ENCODE data around the gene PDGFD. TPM values are rescaled to one million over a fixed set of nuclear protein-coding genes. Genes with fewer than 3 reads are reported as not detected.
A peak's percentile ranks its signal among the peaks of the same experiment; 100 is the strongest.

Gene PDGFD
- total RNA-seq, 1 donor from 2014 or later: 10.0 TPM

DNA sequence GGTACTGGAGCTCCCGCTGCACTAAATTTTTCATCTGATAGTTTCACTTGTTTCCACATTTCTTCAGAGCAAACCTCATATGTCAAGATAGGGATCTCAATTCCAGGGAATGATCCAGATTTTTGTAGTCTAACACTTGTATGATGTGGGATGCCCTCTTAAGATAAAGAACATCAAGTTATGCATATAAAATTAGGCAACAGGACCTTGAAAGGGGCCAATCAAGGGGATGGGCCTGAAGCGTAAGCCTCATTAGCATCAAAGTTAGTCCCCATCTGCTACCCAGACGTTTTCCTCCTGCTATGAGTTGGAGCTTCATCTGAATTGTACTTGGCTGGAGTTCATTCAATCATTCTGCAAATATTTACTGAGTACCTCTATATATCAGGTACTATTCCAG is 17.5 kb downstream of the PDGFD start:
- DNase-seq (ENCODE audit: low read depth, low spot score): no peak

DNA sequence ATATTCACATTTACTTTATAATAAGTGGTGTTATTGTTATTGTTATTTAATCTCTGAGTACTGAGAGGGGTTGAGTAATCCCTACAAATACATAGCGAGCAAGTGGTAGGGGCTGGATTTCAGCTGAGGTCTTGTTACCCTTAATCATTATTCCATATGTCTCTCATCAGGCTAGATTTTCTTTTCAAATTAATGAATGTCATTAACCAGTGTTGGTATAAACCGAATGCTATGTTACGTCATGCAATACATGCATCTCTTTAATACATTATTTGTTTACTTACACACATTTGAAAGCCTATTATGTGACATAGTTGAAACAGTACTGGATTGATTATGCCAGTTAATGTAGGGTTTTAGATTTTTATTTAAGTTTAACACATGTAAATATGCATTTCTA is 18.9 kb downstream of the PDGFD start:
- DNase-seq (ENCODE audit: low read depth, low spot score): no peak

DNA sequence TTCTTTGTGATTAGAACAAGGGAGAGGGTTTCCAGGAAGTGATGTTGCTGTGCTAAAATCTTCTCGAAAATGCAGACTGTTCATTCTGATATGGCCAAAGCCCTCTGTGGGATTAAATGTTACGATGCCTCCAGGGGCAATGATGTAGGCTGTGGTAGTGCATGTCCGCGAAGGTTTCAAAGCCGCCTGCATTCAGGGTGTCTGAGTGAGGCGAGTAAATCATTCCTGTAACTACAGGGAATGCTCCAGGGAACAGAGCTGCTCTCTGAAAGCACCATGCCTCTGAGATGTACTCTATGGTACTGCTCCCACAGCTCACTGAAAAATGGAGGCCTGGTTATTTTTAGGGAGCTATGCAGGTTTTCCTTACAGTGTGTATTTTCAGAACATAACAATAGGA is 21.2 kb downstream of the PDGFD start:
- DNase-seq (ENCODE audit: low read depth, low spot score): no peak

DNA sequence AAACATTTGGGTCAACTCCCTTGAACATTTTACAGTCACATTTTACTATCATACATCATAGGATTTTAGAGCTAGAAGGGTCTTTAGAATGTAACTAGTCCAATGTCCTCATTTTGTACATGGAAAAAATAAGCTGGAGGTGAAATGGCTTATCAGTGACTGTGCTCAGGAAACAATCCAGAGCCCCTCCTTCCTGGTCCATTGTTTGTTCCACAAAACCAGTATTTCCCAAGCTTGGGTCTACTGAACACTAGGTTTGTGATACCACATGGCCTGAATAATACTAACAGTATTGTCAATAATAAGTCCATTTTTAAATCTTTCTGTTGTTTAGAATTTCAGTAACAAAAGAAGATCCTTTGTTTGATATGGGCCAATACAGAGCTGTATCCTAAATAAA is 27.1 kb downstream of the PDGFD start:
- DNase-seq (ENCODE audit: low read depth, low spot score): peak; percentile 50

DNA sequence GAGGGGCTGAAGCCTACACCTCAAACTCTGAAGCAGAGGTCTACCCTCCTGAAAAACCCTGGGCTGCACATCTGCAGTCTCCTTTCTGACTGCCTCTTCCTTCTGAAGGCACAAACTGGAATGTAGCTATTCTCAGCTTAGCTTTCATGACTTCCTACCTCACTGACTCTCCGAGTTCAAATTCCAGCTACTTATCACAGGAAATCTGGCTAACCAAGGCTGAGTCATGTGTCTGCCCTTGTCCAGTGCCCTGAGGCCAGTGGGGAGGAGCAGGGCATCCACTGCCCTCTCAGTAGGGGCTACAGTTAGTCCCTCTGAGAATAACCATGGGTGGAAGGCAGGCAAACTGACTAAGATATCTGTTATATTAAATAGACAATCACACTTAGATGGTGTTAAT is 29.2 kb downstream of the PDGFD start:
- peak; percentile 26 for DNase-seq (ENCODE audit: low read depth, low spot score)

DNA sequence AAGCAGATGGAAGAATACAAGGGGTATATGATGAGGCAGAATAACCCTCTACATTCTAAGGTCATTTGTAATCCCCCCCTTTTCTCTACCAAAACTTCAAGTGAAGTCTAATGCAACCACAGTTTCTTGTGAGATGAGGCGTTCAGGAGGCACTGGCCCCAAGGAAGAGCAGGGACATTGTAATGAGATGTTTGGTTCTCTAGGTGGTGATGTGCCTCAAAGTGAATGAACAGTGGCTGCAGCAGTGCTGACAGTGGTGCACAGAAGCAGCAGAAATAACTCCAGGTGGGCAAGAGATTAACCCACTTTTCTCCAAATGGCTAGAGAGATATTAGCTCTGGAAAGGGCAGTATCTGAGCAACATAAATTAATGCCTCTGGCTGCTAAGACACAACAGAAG is 33.8 kb downstream of the PDGFD start:
- DNase-seq (ENCODE audit: low read depth, low spot score): no peak

DNA sequence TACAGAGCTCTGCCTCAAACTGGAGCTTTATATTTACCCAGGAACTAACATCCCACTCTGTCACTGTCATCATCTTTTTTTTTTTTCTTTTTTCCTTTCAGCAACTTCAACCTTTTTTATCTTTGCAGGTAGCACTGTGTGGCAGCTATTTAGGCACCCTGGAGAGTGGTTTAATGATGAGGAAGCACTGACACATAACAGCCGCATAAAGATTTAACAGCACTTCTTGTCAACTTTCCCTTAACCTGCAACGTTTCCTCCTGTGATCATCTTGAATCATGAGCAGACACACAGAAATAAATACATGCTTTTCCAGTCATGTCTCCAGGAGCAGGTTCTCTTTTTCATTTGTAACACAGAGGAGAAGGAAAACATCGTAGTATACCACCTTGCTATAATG is 34.8 kb downstream of the PDGFD start:
- no peak for DNase-seq (ENCODE audit: low read depth, low spot score)

DNA sequence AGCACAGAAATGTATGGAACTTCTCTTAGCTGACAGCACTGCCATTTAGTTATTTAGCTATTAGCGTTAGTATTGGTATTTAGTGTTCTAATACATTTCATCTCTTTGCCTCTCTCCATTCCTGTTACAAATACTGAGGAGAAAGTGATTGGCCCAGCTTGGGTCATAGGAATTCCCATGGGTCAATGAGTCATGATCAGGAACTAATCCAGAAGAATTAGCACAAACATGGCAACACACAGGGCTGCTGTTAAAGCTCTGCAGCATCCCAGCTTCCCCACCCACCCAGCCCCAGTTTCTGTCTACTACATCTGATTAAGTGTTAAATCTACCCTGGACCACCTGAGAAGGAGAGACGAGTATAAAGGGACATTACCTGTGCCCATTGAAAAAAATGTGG is 36.1 kb downstream of the PDGFD start:
- DNase-seq (ENCODE audit: low read depth, low spot score): no peak

DNA sequence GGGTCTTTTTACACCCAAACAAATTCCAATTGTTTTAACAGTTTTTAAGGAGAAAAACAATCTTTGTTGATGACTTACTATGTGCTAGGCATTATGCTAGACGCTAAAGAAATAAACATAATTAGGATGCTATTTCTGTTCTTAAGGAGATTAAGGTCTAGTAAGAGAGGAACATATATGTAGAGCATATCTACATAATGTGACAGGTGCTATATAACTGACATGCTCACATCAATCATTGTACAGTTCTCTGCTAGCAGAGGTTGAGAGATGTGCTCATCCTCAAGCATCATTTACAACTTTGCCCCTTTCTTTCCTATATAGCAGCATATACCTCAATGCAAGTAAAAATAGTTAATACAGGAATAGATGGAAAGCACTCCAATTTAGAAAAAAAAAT is 37.5 kb downstream of the PDGFD start:
- no peak for DNase-seq (ENCODE audit: low read depth, low spot score)

DNA sequence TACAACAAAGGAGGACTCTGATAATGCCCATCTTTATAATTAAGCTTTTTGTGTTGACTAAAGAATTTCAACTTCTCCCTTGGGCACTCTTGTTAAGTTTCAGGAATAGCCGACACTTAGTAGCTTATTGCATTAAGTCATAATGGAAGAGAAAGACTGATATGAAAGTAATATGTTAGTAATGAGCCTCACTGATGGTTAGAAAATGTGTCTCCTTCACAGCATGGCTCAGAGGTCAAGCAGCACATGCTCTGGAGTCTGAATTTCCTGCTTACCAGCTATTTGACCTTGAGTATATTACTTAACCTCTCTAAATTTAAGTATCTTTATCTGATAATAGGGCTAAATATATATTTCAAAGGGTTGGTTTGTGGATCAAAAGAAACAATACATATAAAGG is 39.0 kb downstream of the PDGFD start:
- no peak for DNase-seq (ENCODE audit: low read depth, low spot score)

DNA sequence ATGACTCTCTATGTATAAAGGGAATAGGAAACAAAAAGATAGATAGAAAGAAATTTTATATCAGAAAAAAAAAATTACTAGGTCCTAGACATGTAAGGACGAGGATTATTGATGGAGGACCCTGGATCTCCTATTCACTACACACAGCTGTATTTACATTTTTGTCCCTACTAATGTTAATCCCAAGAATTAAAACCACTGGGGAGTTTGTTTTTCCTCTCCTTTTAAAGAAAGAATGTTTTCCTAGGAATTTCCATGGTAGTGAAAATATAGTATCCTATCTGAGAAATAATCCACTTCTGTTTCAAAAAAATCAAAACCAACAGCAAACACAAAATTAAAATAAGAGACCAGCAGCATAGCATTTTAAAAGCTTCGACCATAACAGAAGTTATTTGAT is 41.1 kb downstream of the PDGFD start:
- DNase-seq (ENCODE audit: low read depth, low spot score): no peak

DNA sequence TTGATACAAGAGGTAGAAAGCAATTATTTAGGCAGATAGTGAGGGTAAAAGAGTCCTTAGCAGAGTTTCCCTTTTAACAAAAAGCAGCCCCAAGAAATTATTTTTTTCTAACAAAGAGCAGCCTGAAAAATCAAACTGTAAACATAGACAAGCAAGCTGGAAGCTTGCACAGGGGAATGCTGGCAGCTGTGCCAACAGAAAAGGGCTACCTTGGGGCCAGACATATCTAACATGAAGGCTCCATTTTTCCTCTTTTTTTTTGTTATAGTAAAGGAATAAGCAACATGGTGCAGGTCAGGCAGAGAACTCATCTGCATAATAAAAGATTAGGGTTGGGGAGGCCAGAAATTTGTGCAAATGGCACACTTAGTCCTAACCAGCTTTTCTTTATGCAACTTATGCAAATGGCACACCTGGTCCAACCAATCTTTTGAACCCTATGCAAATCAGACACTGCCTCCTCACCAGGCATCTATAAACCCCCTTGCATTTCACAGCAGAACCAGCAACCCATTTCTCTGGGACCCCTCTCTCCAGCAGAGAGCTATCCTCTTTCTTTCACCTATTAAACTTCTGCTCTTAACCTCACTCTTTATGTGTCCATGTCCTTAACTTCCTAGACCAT is 41.8 kb downstream of the PDGFD start:
- no peak for DNase-seq (ENCODE audit: low read depth, low spot score)

DNA sequence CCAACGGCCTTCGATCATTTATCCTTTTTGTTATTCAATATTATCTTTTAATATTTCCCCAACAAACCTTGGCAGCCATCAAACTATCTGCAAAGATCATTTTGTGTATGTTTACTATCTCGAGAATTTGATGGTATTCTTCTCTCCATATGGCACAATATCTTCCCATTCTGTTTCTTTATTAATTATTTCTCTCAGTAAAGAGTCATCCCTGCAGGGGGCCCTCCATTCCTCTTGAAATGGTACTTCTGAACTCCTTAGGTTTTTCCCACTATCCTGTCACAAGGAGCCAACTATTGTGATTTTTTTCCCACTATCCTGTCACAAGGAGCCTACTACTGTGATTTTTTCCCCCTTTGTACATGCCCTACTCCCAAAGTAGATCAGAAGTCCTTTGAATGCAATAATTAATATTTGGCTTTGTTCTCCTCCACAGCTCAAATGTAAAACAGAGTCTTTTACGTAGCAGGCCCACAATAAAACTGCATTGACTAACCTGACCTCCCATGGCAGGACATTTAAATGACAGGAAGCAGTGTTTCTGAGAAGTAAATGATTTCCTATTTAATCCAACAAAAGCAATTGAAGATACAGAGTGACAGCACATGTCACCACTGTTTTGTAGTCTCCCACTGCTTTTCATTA is 43.3 kb downstream of the PDGFD start:
- DNase-seq (ENCODE audit: low read depth, low spot score): no peak

DNA sequence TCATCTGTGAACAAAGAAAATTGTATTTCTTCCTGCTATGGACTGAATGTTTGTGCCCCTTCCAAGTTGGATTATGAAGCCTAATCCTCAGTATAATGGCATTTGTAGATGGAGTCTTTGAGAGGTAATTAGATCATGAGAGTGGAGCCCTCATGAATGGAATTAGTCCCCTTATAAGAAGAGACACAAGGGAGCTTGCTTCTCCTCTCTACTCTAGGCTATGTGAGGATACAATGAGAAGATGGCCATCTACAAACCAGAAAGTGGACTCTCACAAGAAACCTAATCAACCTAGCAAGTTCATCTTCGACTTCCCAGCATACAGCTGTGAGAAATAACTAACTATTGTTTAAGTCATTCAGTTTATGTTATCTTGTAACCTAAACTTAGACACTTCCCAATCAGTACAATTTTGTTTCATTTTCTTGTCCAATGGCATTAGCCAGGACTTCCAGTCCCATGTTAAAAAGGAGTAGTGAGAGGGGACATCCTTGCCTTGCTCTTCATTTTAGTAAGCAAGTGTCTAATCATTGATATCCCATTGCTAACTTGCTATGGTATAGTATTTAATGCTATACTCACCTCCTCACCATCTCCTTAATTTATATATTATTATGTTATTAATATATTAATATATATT is 45.7 kb downstream of the PDGFD start:
- DNase-seq (ENCODE audit: low read depth, low spot score): no peak

DNA sequence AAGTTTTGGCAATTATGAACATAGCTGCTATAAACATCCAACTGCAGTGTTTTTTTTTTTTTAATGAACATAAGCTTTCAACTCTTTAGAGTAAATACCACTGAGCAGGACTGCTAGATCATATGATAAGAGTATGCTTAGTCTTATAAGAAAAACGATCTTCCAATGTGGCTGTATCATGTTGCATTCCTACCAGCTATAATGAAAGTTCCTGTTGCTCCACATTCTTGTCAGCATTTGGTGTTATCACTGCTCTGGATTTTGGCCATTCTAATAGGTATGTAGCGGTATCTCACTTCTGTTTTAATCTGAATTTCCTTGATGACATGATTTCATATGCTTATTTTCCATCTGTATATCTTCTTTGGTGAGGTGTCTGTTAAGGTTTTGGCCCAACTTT is 50.4 kb downstream of the PDGFD start:
- no peak for DNase-seq (ENCODE audit: low read depth, low spot score)

DNA sequence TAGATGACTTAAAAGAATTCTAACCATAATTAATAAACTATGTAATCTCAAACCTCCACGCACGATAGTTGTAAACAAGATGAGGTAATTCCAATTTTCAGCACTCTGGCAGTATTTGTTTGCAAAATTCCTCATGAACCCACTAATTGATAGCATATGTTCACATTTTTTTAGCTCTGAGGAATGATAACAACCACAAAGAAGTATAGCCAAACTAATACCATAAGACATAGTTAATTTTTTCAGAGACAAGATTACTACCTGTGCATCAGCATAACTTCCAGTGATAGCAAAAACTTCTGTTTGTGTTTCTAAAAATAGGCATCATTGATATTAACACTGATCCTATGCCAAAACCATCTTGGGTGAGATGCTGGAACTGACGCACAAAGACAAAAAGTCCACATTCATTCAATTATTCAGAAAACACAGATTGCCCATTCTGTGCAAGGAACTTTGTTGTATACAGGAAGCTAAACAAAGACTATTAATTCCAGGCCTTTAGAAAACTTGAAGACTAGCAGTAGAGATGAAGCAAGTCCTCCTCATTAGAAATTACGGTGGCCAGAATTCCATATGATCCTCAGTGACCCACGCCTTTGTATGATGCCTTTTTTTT is 57.7 kb downstream of the PDGFD start:
- no peak for DNase-seq (ENCODE audit: low read depth, low spot score)

DNA sequence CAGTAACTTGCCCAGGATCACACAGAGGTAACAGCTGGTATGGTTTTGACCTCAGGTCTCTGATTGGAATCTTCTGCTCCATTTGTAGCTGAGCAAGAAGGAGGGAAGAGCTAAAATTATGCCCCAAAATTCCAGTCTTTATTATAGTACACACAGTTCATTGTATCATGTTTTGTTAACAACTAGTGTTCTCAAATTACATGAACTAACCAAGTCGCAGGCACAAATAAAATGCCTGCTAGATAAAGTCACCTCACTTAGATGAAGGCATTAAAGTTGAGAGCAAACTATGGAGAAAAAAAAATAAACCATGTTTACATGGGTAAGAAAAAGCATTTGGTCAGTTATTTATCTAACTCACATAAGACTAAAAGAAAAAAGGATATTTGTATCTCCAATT is 58.8 kb downstream of the PDGFD start:
- no peak for DNase-seq (ENCODE audit: low read depth, low spot score)

DNA sequence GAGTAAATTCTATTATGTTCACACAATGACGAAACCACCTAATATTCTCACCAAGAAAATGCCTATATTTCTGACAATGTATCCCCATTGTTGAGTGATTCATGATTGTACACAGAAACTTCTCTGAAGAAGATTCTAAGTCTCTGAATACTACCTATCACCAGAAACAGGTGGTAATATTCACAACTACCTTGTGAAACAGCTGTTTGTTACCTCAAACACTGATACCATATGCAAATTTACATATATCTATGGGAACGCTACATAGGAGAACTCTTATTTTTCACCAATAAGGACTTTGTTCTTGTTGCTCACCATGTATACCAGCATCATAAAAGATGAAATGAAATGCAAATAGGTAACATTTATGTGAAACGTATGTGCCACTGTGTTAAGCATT is 59.3 kb downstream of the PDGFD start:
- no peak for DNase-seq (ENCODE audit: low read depth, low spot score)

DNA sequence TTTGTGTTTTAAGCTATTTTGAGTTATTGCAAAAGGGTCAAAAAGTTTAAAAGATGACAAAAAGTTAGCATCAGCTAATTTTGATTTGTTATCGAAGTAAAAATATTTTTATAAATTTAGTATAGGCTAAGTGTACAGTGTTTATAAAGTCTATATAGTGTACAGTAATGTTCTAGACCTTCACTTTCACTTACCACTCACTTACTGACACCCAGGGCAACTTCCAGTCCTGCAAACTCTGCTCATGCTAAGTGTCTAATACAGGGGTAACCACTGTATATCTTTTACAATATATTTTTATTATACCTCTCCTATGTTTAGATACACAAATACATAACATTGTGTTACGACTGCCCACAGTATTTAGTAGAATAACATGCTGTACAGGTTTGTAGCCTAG is 59.7 kb downstream of the PDGFD start:
- no peak for DNase-seq (ENCODE audit: low read depth, low spot score)

DNA sequence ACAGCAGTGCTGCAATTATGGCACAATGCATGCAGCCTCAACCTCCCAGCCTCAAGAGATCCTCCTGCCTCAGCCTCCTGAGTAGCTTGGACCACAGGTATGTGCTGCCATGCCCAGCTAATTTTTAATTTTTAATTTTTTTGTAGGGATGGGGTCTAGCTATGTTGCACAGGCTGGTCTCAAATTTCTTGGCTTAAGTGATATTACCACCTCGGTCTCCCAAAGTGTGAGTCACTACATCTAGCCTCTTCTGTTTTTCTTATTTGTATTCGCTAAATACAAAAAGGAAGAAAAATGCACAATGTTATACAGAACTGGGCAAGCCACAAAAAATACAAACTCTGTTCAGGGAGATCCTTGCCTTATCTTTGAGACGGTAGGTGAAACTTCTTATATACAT is 65.4 kb downstream of the PDGFD start:
- DNase-seq (ENCODE audit: low read depth, low spot score): no peak

DNA sequence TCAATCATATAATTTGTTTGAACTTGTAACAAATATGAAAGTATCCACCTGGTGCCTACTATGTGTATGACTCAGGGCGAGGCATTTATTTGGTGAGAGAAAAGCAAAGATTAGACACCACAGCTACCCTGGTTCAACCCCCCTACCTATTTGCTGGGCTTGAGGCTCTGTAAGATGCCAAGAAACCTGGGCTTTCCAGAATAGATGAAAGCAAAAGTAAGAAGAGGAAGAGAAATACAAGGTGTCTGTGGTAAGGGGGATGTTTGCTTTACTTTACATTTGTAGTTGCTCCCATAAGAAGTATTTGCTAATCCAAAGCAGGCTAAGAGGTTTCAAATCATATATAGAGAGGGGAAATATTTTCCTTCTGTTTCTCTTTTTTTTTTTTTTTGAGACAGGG is 65.8 kb downstream of the PDGFD start:
- no peak for DNase-seq (ENCODE audit: low read depth, low spot score)

DNA sequence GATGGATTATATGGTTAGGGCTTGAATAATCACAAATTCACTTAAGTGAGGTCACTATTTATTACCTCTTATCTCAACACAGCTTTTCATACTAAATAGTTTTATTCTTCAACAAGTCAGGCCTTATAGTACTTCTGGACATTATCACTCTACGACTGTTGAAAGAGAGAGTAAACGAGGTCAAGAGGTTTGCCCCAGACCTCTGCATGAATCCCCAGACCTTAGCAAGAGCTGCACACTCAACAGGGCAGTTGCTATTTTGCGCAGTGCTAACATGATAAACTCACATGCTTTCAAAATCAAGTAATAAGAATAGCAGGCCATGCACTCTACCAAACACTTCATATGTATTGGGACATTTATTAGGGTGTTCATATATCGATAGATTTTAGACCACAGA is 67.0 kb downstream of the PDGFD start:
- DNase-seq (ENCODE audit: low read depth, low spot score): no peak

DNA sequence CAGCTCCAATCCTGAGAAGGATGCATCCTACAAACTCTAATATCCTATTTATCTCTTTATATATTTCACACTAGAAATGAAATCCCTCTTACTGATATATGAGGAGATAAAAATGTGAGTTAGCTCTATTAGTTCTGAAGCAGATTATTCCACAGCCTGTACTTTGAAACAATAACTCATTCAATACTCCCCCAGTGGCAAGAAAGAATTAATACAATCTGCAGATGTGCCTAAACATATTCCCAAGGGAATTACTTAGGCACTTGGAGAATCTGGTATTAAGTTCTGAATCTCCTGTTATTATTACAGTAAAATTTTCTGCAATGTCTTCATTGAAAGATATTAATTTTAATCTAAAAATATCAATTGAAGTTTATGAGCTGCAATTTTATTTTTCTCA is 68.2 kb downstream of the PDGFD start:
- no peak for DNase-seq (ENCODE audit: low read depth, low spot score)

Measured in pulmonary artery endothelial cell (primary cell).